ENCODE results near the gene DNAH14.
"Not testable (repeated sequence)": the region's sequence is repeated elsewhere in the genome, so short reads cannot be mapped to it uniquely, and the experiment has no call there.

DNAH14 gene

DNA sequence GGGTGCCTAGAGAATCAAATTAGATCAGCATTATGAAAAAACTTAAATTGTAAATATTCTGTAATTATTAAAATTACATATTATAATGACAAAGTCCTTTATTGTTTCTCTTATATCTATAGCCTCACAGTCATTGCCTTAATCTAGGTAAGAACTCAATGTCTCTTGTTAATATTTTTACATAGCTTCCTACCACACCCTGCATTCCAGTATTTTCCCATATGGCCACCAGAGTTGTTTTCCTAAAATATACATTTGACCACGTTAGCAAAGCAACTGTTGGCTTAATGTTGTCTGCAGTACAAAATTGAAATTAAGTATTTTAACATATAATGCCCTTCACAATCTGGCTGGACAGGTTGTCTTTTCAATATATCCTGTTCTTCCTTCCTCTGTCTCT, 230.3 kb downstream of the DNAH14 start:
- no peak for DNase-seq

DNA sequence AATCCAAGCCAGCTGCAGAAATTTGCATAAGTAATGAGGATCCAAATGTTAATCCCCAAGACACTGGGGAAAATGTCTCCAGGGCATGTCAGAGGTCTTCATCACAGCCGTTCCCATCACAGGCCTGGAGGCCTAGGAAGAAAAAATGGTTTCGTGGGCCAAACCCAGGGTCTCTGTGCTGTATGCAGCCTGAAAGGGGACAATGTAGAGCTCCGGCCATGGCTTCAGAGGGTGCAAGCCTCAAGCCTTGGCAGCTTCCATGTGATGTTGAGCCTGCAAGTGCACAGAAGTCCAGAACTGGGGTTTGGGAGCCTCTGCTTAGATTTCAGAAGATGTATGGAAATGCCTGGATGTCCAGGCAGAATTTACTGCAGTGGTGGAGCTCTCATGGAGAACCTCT, 247.9 kb downstream of the DNAH14 start:
- DNase-seq = not testable (repeated sequence)

DNA sequence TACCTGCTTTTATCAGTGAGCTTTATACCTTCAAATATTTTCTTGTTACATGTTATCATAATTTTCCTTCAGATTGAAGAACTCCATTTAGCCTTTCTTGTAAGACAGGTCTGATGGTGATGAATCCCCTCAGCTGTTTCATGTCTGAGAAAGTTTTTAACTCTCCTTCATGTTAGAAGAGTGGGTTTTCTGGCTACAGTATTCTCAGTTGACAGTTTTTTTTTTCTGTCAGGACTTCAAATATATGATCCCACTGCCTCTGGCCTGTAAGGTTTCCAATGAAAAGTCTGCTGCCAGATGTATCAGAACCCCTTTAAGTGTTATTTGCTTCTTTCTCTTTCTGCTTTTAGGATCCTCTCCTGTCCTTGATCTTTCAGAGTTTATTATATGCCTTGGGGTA, 250.2 kb downstream of the DNAH14 start:
- DNase-seq = no peak

DNA sequence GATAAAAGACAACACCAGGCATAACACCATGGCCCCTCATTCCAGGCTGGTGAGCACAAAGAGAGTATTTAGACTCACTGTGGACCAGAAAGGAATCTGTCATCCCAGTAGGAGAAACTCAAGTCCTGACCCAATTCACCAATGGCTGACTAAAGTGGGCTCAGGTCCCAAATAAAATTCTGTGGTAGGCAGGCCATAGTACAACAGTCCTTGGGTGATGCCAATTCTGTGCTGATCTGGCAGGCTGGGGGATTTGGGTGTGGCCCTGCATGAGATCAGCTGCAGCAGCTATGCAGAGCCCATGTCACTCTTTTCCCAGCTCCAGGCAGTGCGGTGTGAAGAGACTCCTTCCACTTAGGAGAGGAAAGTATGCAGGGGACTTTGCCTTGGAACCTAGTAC, 253.2 kb downstream of the DNAH14 start:
- DNase-seq = no peak

DNA sequence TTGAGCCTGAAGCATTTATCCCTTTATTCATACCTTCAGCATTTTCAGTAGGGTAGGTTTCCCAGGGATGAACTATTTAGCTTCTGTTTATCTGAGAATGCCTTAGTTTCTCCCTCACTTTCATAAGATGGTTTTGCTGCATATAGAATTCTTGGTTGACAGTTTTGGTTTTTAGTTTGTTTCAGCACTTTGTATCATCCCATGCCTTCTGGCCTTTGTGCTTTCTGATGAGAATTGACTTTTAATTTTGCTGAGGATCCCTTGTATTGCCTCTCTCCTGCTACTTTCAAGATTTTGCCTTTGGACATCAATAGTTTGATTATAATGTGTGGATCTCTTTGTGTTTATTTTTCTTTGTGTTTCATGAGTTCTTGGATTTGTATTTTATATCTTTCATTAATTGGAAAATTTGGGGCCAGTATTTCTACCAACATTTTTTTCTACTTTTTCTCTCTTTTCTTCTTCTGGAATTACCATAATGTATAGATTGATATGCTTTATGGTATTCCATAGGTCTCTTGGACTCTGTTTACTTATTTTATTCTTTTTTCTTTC, 261.8 kb downstream of the DNAH14 start:
- DNase-seq = no peak

DNA sequence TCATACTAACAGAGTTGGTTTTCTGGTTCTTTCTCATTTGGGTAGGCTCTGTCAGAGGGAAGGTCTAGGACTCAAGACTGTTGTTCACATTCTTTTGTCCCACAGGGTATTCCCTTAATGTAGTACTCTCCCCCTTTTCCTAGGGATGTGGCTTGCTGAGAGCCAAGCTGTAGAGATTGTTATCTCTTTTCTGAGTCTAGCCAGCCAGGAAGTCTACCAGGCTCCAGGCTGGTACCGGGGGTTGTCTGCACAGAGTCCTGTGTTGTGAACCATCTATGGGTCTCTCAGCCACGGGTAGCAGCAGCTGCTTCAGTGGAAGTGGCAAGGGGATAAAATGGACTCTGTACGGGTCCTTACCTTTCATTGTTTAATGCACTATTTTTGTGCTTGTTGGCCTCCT, 272.0 kb downstream of the DNAH14 start:
- DNase-seq = no peak

DNA sequence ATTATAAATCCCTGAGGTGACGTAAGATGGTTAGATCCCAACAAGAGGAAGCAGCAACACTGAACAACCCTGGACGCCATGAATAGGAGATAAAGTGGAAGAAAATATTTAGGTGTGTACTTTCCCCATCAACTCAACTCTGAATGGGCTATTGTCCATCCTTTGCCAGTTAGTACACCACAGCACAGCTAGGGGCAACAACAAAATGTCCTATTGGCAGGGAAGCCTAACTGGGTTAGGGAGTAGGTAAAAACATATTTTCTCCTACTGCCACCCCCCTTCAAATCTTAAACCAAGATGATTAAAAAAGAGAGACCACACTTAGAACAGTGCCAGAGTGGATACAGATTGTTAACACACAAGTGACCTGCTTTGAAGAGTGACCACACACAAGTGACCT, 278.3 kb downstream of the DNAH14 start:
- no peak for DNase-seq

DNA sequence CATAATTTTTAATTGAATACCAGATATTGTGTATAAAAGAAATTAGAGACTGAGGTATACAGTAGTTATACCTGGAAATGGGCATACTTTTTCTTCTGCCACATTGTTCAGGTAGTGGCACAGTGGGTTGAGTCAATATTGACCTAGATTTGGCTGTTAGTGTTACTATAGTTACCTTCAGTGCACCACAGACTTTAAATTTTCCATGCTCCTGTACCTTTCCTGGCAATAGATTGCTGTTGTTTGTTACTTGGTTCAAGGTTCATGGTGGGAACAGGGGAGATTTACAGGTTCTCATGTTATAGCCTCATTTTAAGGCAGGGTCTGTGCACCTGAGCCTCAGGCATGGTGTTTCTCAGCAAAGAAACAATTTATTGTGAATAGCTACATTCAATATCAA, 279.7 kb downstream of the DNAH14 start:
- DNase-seq = no peak

DNA sequence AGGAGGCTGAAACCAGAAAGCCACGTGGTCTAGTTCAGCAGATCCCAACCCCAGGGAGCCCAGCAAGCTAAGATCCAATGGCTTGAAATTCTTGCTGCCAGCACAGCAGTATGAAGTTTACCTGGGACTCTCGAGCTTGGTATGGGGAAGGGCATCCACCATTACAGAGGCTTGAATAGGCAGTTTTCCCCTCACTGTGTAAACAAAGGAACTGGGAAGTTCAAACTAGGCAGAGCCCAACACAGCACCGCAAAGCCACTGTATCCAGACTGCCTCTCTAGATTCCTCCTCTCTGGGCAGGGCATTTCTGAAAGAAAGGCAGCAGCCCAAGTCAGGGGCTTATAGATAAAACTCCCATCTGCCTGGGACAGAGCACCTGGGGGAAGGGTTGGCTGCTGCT, 280.7 kb downstream of the DNAH14 start:
- not testable (repeated sequence) for DNase-seq

DNA sequence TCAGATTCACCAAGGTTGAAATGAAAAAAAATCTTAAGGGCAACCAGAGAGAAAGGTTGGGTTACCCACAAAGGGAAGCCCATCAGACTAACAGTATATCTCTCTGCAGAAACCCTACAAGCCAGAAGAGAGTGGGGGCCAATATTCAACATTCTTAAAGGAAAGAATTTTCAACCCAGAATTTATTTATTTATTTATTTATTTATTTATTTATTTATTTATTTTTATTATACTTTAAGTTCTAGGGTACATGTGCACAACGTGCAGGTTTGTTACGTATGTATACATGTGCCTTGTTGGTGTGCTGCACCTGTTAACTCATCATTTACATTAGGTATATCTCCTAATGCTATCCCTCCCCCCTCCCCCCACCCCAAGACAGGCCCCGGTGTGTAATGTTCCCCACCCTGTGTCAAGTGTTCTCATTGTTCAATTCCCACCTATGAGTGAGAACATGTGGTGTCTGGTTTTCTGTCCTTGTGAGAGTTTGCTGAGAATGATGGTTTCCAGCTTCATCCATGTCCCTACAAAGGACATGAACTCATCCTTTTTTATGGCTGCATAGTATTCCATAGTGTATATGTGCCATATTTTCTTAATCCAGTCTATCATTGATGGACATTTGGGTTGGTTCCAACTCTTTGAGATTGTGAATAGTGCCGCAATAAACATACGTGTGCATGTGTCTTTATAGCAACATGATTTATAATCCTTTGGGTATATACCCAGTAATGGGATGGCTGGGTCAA, 282.4 kb downstream of the DNAH14 start:
- not testable (repeated sequence) for DNase-seq

DNA sequence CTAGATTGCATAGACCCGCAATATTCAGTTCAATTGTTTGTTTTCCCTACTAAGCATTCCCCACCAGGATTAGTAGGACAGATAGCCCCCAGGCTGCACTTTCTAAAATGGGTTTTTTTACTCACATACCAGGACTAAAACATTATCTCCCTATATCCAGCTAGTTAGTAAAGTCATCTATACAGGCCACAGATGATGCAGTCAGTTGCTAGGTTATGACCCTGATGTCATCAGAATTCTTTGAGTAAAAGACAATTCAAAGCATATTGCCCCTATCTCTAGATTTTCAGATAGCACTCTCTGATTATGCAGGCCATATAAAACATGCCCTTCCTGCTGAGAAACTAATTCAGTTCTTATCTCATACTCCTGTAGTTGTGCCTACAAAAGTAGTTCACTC, 294.8 kb downstream of the DNAH14 start:
- DNase-seq = no peak

DNA sequence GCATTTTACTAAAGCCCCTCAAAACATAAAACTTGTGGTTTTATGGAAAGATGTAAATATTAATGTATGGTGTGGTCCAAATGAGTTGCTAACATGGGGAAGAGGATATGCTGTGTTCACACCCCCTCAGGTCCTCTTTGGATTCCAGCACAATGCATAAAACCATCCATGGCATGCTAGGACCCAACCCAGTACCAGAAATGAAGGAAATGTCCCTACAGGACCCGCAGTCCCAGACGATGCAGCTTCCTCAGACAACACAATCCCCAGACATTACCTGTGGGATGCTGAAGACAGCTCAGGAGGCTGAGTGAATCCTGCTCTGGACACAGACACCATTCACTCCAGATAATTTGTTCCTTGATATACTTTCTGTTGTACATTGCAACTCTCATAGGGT, 296.2 kb downstream of the DNAH14 start:
- no peak for DNase-seq

DNA sequence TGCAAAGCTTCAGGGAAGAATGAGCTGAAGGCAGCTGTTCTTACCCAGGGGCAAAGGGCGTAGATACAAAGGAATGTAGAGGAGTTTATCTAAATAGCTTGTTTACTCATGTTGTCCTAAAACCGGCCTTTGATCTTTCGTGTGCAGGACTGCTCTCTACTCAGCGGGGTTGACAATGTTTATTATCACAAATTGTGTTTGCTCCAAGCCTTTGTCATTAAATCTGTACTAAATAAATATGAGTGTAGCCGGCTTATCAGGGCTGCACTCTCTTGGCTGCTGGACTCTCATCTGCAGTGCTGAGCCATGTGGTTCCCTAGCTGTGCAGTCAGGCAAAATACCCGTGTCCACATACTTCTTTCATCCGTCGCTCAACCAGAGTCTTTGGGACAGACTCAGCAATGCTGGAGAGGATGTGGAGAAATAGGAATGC, 299.4 kb downstream of the DNAH14 start:
- DNase-seq = no peak

DNA sequence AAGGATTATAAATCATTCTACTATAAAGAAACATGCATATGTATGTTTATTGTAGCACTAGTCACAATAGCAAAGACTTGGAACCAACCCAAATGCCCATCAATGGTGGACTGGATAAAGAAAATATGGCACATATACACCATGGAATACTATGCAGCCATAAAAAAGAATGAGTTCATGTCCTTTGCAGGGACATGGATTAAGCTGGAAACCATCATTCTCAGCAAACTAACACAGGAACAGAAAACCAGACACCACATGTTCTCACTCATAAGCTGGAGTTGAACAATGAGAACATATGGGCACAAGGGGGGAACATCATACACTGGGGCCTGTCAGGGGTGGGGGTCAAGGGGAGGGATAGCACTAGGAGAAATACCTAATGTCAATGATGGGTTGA, 300.0 kb downstream of the DNAH14 start:
- DNase-seq = not testable (repeated sequence)

DNA sequence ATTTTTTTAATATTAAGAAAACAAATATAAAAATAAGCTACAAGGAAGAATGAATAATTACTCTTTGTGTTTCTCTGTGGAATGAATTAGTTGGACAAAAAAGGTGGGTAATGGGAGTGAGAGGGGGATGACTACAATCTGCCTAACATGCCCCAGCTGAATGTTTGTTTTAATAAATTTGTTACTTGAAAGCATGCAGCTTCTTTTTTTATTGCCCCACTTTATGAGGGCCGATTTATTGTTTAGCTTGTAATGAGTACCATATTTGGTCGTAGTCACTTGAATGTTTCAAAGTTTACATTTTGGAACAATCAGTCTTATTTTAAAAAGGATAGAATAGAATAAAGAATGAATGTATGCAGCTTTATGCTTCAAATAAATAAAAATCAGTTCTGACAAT, 301.0 kb downstream of the DNAH14 start:
- no peak for DNase-seq

DNA sequence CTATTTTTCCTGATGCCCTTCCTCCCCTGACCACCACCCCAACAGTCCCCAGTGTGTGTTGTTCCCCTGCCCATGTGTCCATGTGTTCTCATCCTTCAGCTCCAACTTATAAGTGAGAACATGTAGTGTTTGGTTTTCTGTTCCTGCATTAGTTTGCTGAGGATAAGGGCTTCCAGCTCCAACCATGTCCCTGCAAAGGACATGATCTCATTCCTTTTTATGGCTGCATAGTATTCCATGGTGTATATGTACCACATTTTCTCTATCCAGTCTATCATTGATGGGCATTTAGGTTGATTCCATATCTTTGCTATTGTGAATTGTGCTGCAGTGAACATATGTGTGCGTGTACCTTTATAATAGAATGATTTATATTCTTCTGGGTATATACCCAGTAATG, 303.5 kb downstream of the DNAH14 start:
- not testable (repeated sequence) for DNase-seq

DNA sequence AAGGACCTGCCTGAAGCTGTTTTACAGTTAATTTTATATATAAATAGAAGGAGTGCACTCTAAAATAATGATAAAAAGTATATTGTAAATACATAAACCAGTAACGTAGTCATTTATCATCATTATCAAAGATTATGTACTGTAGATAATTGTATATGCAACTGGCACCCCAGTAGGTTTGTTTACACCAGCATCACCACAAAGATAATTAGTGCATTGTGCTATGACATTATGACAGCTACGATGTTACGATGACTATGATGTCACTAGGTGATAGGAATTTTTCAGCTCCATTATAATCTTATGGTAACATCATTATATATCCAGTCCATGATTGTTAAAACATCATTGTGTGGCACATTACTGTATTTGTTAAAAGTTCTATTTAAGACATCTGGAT, 313.1 kb downstream of the DNAH14 start:
- DNase-seq = no peak

DNA sequence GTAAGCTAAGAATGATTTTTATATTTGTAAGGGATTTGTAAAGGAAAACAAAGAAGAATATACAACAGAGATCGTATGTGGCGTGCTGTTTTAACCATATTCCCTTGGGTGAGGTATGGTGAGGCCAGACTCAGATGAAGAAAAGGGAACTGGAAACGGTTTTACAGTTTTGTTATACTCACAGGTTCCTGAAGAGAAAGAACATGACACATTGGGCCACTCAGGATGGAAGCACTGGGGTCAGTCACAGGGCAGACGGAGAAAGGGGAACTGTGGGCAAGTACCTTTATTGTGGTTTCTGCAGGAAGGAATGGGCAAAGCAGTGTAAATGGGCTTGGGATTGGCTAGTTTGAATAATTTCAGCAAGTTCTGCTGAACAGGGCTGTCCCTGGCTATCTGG, 321.0 kb downstream of the DNAH14 start:
- no peak for DNase-seq

DNA sequence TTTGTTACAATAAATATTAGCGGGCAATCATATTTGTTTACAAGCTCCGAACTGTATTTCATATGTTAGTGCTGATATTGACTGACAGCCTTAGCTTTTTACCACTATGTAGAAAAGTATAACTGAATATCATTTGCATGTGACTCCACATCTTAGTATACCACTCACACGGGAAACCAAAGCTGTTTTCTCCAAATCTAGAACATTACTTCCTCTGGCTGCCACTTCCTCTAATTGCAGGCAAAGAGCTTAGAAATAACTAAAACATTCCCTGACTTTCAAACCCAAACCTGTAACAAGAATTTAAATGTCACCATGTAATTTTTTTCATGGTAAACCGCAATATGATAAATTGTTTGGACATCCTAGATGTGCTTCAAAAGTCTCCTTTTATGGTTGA, 323.7 kb downstream of the DNAH14 start:
- no peak for DNase-seq

DNA sequence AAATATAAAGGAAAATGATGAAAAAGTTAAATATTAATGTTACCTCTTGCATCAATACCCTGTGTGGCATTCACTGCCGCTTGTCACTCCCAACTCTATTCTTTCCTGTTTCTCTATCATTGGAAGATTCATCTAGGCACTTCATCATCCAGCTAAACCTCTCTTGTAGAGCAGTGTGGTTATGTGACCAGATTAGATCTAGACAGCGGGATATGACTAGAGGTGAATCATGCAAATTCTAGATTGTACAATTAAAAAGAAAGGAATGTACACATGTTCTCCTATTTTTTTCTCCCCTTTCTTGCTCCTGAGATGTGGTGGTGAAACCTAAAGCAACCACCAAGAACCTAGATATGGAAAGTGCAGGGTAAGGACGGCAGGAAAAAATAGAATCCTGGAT, 324.3 kb downstream of the DNAH14 start:
- no peak for DNase-seq

DNA sequence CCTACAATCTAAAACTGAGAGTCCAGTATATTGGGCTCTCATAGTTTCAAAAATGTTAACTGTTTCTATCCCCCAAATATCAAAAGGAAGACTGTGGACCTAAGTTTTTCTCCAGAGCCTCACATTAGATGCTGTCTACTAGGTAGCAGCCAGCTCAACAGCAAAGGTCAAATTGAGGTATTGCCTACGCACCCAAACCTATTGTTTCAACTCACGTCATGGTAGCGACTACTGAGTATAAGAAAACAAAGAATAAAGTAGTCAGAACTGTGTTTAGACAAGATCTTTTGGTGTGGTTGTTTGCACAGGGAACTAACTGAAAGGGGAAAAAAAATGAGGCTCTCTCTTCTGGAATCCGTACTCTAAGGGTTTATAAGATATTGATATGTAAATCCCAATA, 325.2 kb downstream of the DNAH14 start:
- no peak for DNase-seq

DNA sequence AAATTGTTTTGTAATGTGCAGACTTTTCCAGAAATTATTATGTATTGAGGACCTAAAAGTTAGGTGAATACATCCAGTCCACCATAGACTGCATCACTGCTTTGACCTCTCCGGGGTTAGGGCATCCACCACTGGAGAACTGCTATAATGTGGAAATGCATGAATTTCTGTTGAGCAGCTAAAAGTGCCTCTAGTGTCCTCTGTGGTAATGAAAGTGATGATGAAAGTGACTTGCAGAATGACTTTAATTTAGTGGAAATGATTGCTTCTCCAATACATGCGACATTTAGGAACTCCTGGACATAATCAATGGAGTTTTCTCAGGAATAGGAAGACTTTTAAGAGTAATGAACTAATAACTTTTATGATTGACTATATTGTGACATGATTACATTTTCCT, 327.6 kb downstream of the DNAH14 start:
- DNase-seq = no peak

DNA sequence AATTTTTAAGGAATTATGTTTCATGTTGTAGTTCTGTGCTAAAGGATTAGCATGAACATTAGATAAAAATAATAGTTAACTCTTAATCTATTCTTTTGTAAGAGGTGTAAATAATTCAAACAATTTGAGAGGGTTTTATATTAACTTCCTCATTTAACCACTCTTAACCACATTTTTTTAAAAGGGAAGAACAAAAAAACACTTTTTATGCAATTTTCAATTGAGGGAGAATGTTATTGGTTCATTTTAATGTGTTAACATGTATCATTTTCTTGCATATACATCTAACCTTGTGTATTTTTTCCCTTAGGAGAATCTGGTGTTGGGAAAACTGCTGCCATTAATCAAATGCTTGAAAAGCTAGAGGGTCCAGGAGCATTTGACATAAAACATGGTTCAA, 329.3 kb downstream of the DNAH14 start:
- no peak for DNase-seq

DNA sequence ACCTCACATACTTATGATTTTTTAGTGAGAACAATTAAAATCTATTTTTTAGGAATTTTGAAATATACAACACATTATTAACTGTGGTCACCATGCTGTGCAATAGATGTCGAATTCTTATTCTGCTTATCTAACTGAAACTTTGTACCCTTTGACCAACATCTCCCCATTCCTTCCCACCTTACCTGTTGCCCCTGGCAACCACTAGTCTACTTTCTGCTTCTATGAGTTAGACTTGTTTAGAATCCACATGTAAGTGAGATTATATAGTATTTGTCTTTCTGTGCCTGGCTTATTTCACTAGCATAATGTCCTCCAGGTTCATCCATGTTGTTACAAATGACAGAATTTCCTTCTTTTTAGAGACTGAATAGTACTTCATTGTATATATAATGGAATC, 330.1 kb downstream of the DNAH14 start:
- DNase-seq = no peak

DNA sequence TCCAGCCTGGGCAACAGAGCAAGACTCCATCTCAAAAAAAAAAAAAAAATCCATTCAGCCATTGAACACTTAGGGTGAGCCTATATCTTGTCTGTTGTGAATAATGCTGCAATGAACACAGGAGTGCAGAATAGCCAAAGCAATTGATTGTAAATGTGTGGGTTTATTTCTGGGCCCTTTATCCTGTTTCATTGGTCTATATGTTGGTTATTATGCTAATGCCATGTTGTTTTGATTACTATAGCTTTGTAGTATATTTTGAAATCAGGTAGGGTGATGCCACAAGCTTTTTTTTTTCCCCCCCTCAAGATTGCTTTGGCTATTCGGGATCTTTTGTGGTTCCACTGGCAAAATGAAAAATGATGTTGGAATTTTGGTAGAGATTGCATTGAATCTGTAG, 330.8 kb downstream of the DNAH14 start:
- DNase-seq = no peak
